Thyroid gland (tissue), 4 donors: ENCODE data around the gene COL16A1.

Source experiments
- POLR2A ChIP-seq, 2 donors: fragments of 450-650 bp; IDR thresholded peaks; one replicate each; pipeline ENCODE4 v1.6.1; 2017; ENCODE audit warnings: antibody characterized with exemption in 2 of 2, mild to moderate bottlenecking in 2 of 2, moderate library complexity in 1 of 2
- TF ChIP-seq, protein P1 (sequence below), 6 experiments: fragments of 200-600 bp in 3 of 6; fragments of 450-650 bp in 3 of 6; sonication (generic) in 3 of 6; IDR thresholded peaks; one replicate each; pipeline ENCODE4 v1.5.1; 2016 to 2019; ENCODE audit warnings: antibody characterized with exemption in 6 of 6, mild to moderate bottlenecking in 2 of 6, inconsistent platforms in 1 of 6, moderate library complexity in 1 of 6

DNA sequence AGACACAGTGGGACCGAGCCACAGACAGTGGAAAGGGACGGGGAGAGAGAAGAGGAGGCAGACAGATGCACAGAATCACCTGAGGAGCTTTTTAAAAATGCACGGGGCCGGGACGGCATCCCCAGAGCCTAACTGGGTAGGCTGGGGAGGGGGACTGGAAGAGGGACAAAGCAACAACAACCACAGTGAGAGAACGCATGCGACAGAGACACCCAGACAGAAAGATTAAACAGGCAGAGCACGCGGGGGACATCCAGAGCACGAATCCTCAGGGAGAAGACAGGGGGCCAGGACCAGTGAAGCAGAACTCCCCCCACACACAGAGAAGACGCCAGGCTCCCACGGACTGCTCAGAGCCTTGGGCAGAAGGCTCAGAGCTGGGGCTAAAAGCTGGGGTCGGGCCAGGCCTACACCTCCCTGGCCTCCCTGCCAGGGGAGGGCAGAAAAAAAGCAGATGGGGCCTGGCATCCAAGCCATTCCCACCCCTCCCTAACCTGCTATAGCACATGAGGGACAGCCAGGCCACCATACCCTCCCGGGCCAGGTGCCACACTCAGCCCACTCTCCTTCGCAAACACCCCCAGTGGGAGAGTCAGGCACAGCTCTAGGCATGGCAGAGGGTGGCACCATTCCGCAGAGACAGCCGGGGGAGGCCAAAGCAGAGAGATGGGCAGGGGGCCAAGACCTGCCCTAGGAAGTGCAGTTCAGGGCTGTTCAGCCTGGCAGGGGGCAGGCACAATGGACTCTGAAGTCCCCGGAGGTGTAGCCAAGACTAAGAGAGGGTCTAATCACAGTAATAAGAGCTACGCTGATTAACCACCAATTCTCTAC, 29.8 kb upstream of the COL16A1 start:
- TF ChIP-seq, protein P1, sequence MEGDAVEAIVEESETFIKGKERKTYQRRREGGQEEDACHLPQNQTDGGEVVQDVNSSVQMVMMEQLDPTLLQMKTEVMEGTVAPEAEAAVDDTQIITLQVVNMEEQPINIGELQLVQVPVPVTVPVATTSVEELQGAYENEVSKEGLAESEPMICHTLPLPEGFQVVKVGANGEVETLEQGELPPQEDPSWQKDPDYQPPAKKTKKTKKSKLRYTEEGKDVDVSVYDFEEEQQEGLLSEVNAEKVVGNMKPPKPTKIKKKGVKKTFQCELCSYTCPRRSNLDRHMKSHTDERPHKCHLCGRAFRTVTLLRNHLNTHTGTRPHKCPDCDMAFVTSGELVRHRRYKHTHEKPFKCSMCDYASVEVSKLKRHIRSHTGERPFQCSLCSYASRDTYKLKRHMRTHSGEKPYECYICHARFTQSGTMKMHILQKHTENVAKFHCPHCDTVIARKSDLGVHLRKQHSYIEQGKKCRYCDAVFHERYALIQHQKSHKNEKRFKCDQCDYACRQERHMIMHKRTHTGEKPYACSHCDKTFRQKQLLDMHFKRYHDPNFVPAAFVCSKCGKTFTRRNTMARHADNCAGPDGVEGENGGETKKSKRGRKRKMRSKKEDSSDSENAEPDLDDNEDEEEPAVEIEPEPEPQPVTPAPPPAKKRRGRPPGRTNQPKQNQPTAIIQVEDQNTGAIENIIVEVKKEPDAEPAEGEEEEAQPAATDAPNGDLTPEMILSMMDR (IDR thresholded peaks at IDR 0.05) = no peak
- no peak for TF ChIP-seq POLR2A (IDR thresholded peaks at IDR 0.05)
